Measurements from ENCODE around the gene CTDSPL.

The CTDSPL gene

DNA sequence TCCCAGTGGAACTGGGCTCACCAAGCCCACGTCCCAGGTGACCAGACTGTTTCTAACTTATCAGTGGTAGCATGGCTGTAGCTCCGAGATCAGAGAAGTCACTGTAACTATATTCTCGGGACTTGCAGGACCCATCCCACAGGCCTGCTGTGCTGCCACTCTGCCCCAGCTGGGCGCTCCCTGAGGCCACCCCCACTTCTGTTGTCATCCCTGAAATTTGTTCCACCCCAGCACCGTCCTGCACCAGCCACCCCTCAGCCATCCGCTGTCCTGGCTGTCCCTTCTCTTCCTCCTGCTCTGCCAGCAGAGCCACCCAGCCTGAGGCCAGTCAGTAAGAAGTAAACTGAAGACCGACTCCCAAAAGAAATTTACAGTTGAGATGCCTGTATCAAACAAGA is 95.9 kb downstream of the CTDSPL start:
- peak overlapping the region; percentile 93 to 97 (median 93) for H3K27ac Mint-ChIP-seq
- no peaks in the 10 kb centered on the region for H3K27me3 Mint-ChIP-seq (ENCODE audit: low read depth)
- no peaks in the 10 kb centered on the region for H3K9me3 Mint-ChIP-seq
- peaks cover 46% of the 10 kb centered on the region for H3K4me1 Mint-ChIP-seq
- no peak overlapping the region for H3K4me3 Mint-ChIP-seq
- TF ChIP-seq, protein P1, sequence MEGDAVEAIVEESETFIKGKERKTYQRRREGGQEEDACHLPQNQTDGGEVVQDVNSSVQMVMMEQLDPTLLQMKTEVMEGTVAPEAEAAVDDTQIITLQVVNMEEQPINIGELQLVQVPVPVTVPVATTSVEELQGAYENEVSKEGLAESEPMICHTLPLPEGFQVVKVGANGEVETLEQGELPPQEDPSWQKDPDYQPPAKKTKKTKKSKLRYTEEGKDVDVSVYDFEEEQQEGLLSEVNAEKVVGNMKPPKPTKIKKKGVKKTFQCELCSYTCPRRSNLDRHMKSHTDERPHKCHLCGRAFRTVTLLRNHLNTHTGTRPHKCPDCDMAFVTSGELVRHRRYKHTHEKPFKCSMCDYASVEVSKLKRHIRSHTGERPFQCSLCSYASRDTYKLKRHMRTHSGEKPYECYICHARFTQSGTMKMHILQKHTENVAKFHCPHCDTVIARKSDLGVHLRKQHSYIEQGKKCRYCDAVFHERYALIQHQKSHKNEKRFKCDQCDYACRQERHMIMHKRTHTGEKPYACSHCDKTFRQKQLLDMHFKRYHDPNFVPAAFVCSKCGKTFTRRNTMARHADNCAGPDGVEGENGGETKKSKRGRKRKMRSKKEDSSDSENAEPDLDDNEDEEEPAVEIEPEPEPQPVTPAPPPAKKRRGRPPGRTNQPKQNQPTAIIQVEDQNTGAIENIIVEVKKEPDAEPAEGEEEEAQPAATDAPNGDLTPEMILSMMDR (IDR thresholded peaks at IDR 0.05; ENCODE audit: unreplicated experiment in 3 of 3): no peak
- peaks cover 29% of the 10 kb centered on the region for H3K36me3 Mint-ChIP-seq (ENCODE audit: low read depth)

- Mint-ChIP-seq H3K4me3 (no peak overlapping the region), H3K27me3 (ENCODE audit: low read depth) (no peaks in the 10 kb centered on the region), H3K36me3 (ENCODE audit: low read depth) (peaks cover 14% of the 10 kb centered on the region), H3K27ac (peak overlapping the region; percentile 75 to 97 (median 89)), H3K9me3 (no peaks in the 10 kb centered on the region), H3K4me1 (peaks cover 61% of the 10 kb centered on the region)
- TF ChIP-seq, protein P1 (IDR thresholded peaks at IDR 0.05; ENCODE audit: unreplicated experiment in 3 of 3): no peak
Observed at GRCh38 chr3:37961622-37962431, 100.1 kb downstream of the CTDSPL start.

GRCh38 chr3:37963016-37963415 is 101.3 kb downstream of the CTDSPL start:
- TF ChIP-seq, protein P1 (IDR thresholded peaks at IDR 0.05; ENCODE audit: unreplicated experiment in 3 of 3): no peak
- peak overlapping the region; percentile 94 to 97 (median 97) for H3K27ac Mint-ChIP-seq
- no peaks in the 10 kb centered on the region for H3K27me3 Mint-ChIP-seq (ENCODE audit: low read depth)
- no peaks in the 10 kb centered on the region for H3K9me3 Mint-ChIP-seq
- H3K4me1 Mint-ChIP-seq: peaks cover 54% of the 10 kb centered on the region
- H3K36me3 Mint-ChIP-seq (ENCODE audit: low read depth): peaks cover 16% of the 10 kb centered on the region
- H3K4me3 Mint-ChIP-seq: peak overlapping the region in 2 of 3 experiments; percentile 39 to 57

DNA sequence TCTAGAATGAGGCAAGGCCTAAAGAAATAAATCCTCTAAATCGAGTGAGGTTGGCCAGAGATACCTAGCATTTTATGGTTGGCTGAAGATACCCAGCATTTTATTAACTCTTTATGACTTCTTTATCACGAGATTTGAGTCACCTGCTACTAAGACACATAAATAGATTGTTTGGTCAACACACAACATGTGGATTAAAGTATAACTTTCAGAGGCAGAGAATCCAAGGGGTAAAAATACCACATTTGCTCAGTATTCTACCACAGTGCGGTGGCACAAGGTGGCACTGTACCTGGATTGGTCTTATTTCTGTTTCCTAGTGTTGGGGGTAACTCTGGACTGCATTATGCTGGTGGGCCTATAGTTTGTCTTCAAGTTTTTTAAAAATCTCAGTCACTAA is 102.0 kb downstream of the CTDSPL start:
- Mint-ChIP-seq H3K4me1 (peaks cover 59% of the 10 kb centered on the region), H3K4me3 (no peak overlapping the region), H3K27me3 (ENCODE audit: low read depth) (no peaks in the 10 kb centered on the region), H3K27ac (peak overlapping the region; percentile 94 to 97 (median 97)), H3K36me3 (ENCODE audit: low read depth) (peaks cover 22% of the 10 kb centered on the region), H3K9me3 (no peaks in the 10 kb centered on the region)
- TF ChIP-seq, protein P1 (IDR thresholded peaks at IDR 0.05; ENCODE audit: unreplicated experiment in 3 of 3): no peak

- TF ChIP-seq, protein P1 (IDR thresholded peaks at IDR 0.05; ENCODE audit: unreplicated experiment in 3 of 3): no peak
- peak overlapping the region in 1 of 3 experiments; percentile 56 for H3K4me3 Mint-ChIP-seq
- H3K4me1 Mint-ChIP-seq: peaks cover 63% of the 10 kb centered on the region
- H3K27ac Mint-ChIP-seq: peak overlapping the region; percentile 94 to 97 (median 97)
- no peaks in the 10 kb centered on the region for H3K9me3 Mint-ChIP-seq
- no peaks in the 10 kb centered on the region for H3K27me3 Mint-ChIP-seq (ENCODE audit: low read depth)
- H3K36me3 Mint-ChIP-seq (ENCODE audit: low read depth): peaks cover 22% of the 10 kb centered on the region
Observed at GRCh38 chr3:37964146-37964545, 102.5 kb downstream of the CTDSPL start.

- H3K27me3 Mint-ChIP-seq (ENCODE audit: low read depth): no peaks in the 10 kb centered on the region
- peaks cover 25% of the 10 kb centered on the region for H3K36me3 Mint-ChIP-seq (ENCODE audit: low read depth)
- peak overlapping the region; percentile 36 to 56 (median 42) for H3K4me3 Mint-ChIP-seq
- peaks cover 67% of the 10 kb centered on the region for H3K4me1 Mint-ChIP-seq
- TF ChIP-seq, protein P1 (IDR thresholded peaks at IDR 0.05; ENCODE audit: unreplicated experiment in 3 of 3): no peak
- peak overlapping the region; percentile 94 to 97 (median 97) for H3K27ac Mint-ChIP-seq
- H3K9me3 Mint-ChIP-seq: no peaks in the 10 kb centered on the region
Observed at GRCh38 chr3:37964716-37965115, 103.0 kb downstream of the CTDSPL start.

All from nephron (organoid).